ENCODE measurements around the gene STX5. TPM values are rescaled to one million over a fixed set of nuclear protein-coding genes. Genes with fewer than 3 reads are reported as not detected.

The STX5 gene
- total and polyA plus RNA-seq, 9 of the 15 experiments (the other 6 are each of a cell fraction or from before 2014, with no cell fraction given), result 2.8 to 28.6 (median 23.7) TPM

DNA sequence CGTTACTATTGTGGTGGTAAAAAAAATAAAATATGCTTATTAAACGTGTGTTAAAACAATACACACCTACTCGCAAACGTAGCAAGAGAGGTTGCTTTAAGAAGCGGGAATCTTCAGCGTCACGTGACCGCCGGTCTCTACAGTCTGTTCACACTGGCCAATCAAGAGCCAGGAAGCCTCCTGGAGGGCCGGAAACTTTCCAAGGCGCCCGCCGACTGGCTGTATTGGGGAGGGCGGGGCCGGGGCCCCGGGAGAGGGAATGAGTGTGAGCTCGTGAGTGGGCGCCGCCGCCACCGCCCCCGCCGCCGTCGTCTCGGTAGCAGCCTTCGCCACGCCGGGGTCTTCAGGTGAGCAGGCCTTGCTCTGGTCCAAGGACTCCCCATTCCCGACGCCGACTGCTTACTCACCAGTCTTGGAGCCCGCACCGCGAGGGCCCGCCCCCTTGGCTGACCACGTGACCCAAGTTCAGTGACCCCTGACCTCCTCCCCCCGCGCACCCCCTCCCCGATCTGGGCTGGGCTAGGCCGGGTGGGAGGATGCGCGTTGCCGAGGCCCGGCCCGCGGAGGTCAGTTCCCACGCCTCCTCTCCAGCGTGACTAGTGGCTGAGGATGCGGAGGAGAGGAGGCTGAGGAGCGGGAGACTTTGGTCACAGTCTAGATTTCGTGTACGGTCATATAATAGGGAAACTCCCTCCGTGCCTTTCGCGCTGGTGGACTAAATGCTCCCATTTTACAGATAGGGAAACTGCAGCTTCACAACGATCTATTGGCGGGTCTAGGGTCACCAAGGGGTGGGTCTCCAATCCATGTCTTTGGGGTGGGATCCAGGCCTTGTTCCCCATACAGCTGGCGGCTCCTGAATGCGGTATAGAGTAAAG lies 60.5 kb downstream of the STX5 start, which contains the start of gene TAF6L (continued):
- TF ChIP-seq, protein P1, sequence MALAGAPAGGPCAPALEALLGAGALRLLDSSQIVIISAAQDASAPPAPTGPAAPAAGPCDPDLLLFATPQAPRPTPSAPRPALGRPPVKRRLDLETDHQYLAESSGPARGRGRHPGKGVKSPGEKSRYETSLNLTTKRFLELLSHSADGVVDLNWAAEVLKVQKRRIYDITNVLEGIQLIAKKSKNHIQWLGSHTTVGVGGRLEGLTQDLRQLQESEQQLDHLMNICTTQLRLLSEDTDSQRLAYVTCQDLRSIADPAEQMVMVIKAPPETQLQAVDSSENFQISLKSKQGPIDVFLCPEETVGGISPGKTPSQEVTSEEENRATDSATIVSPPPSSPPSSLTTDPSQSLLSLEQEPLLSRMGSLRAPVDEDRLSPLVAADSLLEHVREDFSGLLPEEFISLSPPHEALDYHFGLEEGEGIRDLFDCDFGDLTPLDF (CRISPR knock-in tag; IDR thresholded peaks at IDR 0.05), result no peak; the same call in none of the 2 replicates
- TF ChIP-seq ZKSCAN3 (CRISPR knock-in tag; IDR thresholded peaks at IDR 0.05) (no peak), HSF4 (CRISPR knock-in tag; IDR thresholded peaks at IDR 0.05; ENCODE audit: borderline replicate concordance) (no peak), POLR2AphosphoS2 (IDR thresholded peaks at IDR 0.05; ENCODE audit: low read length) (peak; percentile 63; the same call in 1 of the 2 replicates), NR1H2 (CRISPR knock-in tag; IDR thresholded peaks at IDR 0.05) (no peak), SMC3 (conservative IDR thresholded peaks at IDR 0.05; ENCODE audit: insufficient read depth, low read depth, low read length) (0 out of 2 replicates have a peak, but pooled peaks have one; percentile 10), COPS2 (conservative IDR thresholded peaks at IDR 0.05) (no peak), FOXK1 (CRISPR knock-in tag; IDR thresholded peaks at IDR 0.05; ENCODE audit: borderline replicate concordance) (no peak), PTTG1 (tag; IDR thresholded peaks at IDR 0.05; ENCODE audit: low read depth) (no peak), CBX3 (IDR thresholded peaks at IDR 0.05; ENCODE audit: borderline replicate concordance in 1 of 2, low read length in 2 of 2) (no peak)
- TF ChIP-seq, protein P2, sequence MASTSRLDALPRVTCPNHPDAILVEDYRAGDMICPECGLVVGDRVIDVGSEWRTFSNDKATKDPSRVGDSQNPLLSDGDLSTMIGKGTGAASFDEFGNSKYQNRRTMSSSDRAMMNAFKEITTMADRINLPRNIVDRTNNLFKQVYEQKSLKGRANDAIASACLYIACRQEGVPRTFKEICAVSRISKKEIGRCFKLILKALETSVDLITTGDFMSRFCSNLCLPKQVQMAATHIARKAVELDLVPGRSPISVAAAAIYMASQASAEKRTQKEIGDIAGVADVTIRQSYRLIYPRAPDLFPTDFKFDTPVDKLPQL (IDR thresholded peaks at IDR 0.05; ENCODE audit: extremely low read depth, insufficient read length), result no peak
- TF ChIP-seq, protein P3, sequence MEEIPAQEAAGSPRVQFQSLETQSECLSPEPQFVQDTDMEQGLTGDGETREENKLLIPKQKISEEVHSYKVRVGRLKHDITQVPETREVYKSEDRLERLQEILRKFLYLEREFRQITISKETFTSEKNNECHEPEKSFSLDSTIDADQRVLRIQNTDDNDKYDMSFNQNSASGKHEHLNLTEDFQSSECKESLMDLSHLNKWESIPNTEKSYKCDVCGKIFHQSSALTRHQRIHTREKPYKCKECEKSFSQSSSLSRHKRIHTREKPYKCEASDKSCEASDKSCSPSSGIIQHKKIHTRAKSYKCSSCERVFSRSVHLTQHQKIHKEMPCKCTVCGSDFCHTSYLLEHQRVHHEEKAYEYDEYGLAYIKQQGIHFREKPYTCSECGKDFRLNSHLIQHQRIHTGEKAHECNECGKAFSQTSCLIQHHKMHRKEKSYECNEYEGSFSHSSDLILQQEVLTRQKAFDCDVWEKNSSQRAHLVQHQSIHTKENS (CRISPR knock-in tag; IDR thresholded peaks at IDR 0.05), result no peak
- TF ChIP-seq, protein P4, sequence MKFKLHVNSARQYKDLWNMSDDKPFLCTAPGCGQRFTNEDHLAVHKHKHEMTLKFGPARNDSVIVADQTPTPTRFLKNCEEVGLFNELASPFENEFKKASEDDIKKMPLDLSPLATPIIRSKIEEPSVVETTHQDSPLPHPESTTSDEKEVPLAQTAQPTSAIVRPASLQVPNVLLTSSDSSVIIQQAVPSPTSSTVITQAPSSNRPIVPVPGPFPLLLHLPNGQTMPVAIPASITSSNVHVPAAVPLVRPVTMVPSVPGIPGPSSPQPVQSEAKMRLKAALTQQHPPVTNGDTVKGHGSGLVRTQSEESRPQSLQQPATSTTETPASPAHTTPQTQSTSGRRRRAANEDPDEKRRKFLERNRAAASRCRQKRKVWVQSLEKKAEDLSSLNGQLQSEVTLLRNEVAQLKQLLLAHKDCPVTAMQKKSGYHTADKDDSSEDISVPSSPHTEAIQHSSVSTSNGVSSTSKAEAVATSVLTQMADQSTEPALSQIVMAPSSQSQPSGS (CRISPR knock-in tag; IDR thresholded peaks at IDR 0.05), result no peak

Data from K562 (cell line).